Right lobe of liver (tissue), 6 donors: ENCODE measurements around the gene HDAC9. TPM values are rescaled to one million over a fixed set of nuclear protein-coding genes. Genes with fewer than 3 reads are reported as not detected.

Source experiments
- ATAC-seq, 4 donors: fragments of 200-7000 bp; cut with Tn5 transposase; one replicate each; pipeline ENCODE4 v1.9.1; 2020; ENCODE audit warnings: mild to moderate bottlenecking in 4 of 4, moderate library complexity in 4 of 4
- DNase-seq, 3 donors: peaks; one replicate each; pipeline ENCODE4 v3.0.0-alpha.2; 2020
- H3K27ac ChIP-seq, 3 donors: fragments of 200-600 bp; one replicate each; pipeline ENCODE4 v1.8.0; 2022
- H3K27me3 ChIP-seq, 2 donors: fragments of 200-600 bp; one replicate each; pipeline ENCODE4 v1.8.0; 2022
- H3K36me3 ChIP-seq, 4 donors: fragments of 200-600 bp; sonication (generic) in 1 of 4; one replicate each; pipeline versions ENCODE4 v1.5.1 to v1.8.0; 2017 to 2022; ENCODE audit warnings: control low read depth in 1 of 4
- H3K4me1 ChIP-seq, 4 donors: fragments of 200-600 bp; sonication (generic) in 1 of 4; one replicate each; pipeline versions ENCODE4 v1.5.1 to v1.8.0; 2017 to 2022; ENCODE audit warnings: control low read depth in 1 of 4
- H3K4me3 ChIP-seq, 3 donors: fragments of 200-600 bp; one replicate each; pipeline ENCODE4 v1.8.0; 2022
- H3K9me3 ChIP-seq, 4 donors: fragments of 200-600 bp; sonication (generic) in 1 of 4; one replicate each; pipeline versions ENCODE4 v1.5.1 to v1.8.0; 2017 to 2022; ENCODE audit warnings: control low read depth in 1 of 4
- CTCF ChIP-seq, 4 donors: fragments of 200-600 bp in 3 of 4; fragments of 450-650 bp in 1 of 4; IDR thresholded peaks; one replicate each; pipeline versions ENCODE4 v1.5.1 to v1.8.0; 2016 to 2022; ENCODE audit warnings: antibody characterized with exemption in 4 of 4, mild to moderate bottlenecking in 2 of 4
- POLR2A ChIP-seq: fragments of 450-650 bp; IDR thresholded peaks from one replicate; pipeline ENCODE4 v1.6.1; 2017; ENCODE audit warnings: antibody characterized with exemption, mild to moderate bottlenecking
- WGBS: methylation state at CpG from one replicate; pipeline ENCODE4 v1.1.6; 2018; ENCODE audit warnings: low coverage, low lambda C conversion rate; ENCODE audit not compliant: insufficient coverage; ENCODE audit errors: missing lambda C conversion rate; 5-methylcytosine and 5-hydroxymethylcytosine counted together
- intact Hi-C, 2 donors: fragments of 100-400 bp; cut with DNase I; formaldehyde crosslinking; loops; one replicate each; pipeline versions ENCODE4 v1.11.2 to v1.14.1; 2022
- total RNA-seq, 6 experiments: library from RNA; depleted of rRNA in 2 of 6; stranded (reverse); fragments of >200 nt in 2 of 6; fragmentation: NEBNext Ultra II Directional in 3 of 6; extraction: Animal tissue kit (Norgen Biotek cat#: 25700) in 3 of 6; gene quantifications; one replicate each; pipeline versions ENCODE4 v1.1.0 to v1.2.4, GENCODE V29; 2016 to 2023
- donor health status: DM: no; HTN: yes; CAD: no.
- donor health status: DM: no; HTN: no; CAD: no.
- donor health status: DM: no; HTN: no; CAD: no.
- donor health status: DM: no; HTN: yes; CAD: no.
- donor health status: DM: no; HTN: yes; CAD: no.

The HDAC9 gene
- total RNA-seq, 6 experiments from 2014 or later, result 1.0 to 4.1 (median 2.5) TPM

GRCh38 chr7:18496341-18496700 is 772 bp downstream of the HDAC9 start:
- H3K4me3 ChIP-seq, result no peak overlapping the region
- no peaks in the 10 kb centered on the region for H3K27me3 ChIP-seq
- H3K27ac ChIP-seq, result no peak overlapping the region
- H3K4me1 ChIP-seq, result no peaks in the 10 kb centered on the region
- ATAC-seq (no peak), DNase-seq (no peak)
- TF ChIP-seq POLR2A (no peak), CTCF (IDR thresholded peaks at IDR 0.05) (no peak)
- intact Hi-C loops, result no loop called here
- H3K9me3 ChIP-seq, result no peaks in the 10 kb centered on the region
- no peaks in the 10 kb centered on the region for H3K36me3 ChIP-seq
- 25% methylated on average over 3 of the region's 3 CpGs for WGBS

GRCh38 chr7:18497082-18497481 is 1.5 kb downstream of the HDAC9 start:
- intact Hi-C loops, result no loop called here
- DNase-seq (no peak), ATAC-seq (no peak)
- Histone ChIP-seq H3K4me3 (no peak overlapping the region), H3K27ac (no peak overlapping the region), H3K4me1 (no peaks in the 10 kb centered on the region), H3K27me3 (no peaks in the 10 kb centered on the region), H3K36me3 (no peaks in the 10 kb centered on the region), H3K9me3 (no peaks in the 10 kb centered on the region)
- TF ChIP-seq POLR2A, result no peak
- no peak for TF ChIP-seq CTCF (IDR thresholded peaks at IDR 0.05)
- WGBS, result 73% methylated on average over 3 of the region's 3 CpGs

GRCh38 chr7:18497800-18498199 is 2.3 kb downstream of the HDAC9 start:
- Histone ChIP-seq H3K4me3 (no peak overlapping the region), H3K27me3 (no peaks in the 10 kb centered on the region), H3K4me1 (no peaks in the 10 kb centered on the region), H3K9me3 (no peaks in the 10 kb centered on the region), H3K36me3 (no peaks in the 10 kb centered on the region), H3K27ac (no peak overlapping the region)
- no peak for TF ChIP-seq CTCF (IDR thresholded peaks at IDR 0.05)
- TF ChIP-seq POLR2A, result no peak
- ATAC-seq (no peak), DNase-seq (no peak)
- intact Hi-C loops, result no loop called here

- Histone ChIP-seq H3K36me3 (no peaks in the 10 kb centered on the region), H3K9me3 (no peaks in the 10 kb centered on the region), H3K27ac (no peak overlapping the region), H3K4me3 (no peak overlapping the region), H3K4me1 (no peaks in the 10 kb centered on the region), H3K27me3 (no peaks in the 10 kb centered on the region)
- no peak for TF ChIP-seq POLR2A
- no peak for TF ChIP-seq CTCF (IDR thresholded peaks at IDR 0.05)
- intact Hi-C loops, result no loop called here
- no peak for DNase-seq
- ATAC-seq, result no peak
- 74% methylated on average over 2 of the region's 2 CpGs for WGBS
These were observed 2.8 kb downstream of the HDAC9 start for GRCh38 chr7:18498341-18498740.
